GM12873 (cell line): ENCODE data around the gene ZCCHC18.
"Not testable (repeated sequence)": the region's sequence is repeated elsewhere in the genome, so short reads cannot be mapped to it uniquely, and the experiment has no call there.

ENCODE experiments used
- TF ChIP-seq, protein P1 (sequence below): IDR thresholded peaks from 2 replicates; pipeline ENCODE4 v1.5.1; 2012; ENCODE audit warnings: low read depth, mild to moderate bottlenecking, moderate library complexity, low read length, control low read depth; ENCODE audit not compliant: insufficient read depth; ENCODE audit errors: missing control alignments

The ZCCHC18 gene

DNA sequence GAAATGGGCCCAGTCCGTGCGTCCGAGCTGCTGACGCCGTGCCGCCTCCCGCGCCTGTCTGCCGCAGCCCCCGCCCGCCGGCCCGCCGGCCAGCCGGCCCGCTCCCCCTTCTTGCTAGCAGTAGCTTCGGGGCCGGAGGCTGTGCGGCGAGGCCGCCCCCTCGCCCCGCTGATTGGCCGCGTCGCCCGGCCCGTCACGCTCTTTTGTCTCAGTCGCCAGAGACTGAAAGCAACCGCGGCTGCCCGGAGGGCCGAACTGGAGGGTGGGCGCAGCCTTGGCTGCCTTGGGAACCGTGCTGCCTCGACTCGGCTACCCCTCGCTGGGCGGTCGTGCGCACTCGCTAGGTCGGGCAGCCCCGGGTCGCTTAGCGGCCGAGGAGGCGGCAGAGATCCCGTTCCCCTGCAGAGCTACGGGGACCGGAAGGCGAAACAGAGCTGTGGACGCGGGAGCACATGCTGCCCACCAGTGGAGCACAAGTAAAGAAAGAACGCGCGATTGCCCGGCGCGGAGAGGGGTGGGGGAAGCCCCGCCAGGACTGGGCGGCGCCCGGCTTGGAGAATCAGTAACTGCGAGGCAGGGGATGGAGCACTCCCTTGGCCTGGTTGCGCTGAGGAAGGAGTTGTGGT is at the start of gene ZCCHC18:
TSS of gene ZCCHC18 (plus strand) at position 198 of the 626 bp plus-strand sequence. CDS start 1,589 bp downstream, outside the sequence.
- TF ChIP-seq, protein P1, sequence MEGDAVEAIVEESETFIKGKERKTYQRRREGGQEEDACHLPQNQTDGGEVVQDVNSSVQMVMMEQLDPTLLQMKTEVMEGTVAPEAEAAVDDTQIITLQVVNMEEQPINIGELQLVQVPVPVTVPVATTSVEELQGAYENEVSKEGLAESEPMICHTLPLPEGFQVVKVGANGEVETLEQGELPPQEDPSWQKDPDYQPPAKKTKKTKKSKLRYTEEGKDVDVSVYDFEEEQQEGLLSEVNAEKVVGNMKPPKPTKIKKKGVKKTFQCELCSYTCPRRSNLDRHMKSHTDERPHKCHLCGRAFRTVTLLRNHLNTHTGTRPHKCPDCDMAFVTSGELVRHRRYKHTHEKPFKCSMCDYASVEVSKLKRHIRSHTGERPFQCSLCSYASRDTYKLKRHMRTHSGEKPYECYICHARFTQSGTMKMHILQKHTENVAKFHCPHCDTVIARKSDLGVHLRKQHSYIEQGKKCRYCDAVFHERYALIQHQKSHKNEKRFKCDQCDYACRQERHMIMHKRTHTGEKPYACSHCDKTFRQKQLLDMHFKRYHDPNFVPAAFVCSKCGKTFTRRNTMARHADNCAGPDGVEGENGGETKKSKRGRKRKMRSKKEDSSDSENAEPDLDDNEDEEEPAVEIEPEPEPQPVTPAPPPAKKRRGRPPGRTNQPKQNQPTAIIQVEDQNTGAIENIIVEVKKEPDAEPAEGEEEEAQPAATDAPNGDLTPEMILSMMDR = no peak

DNA sequence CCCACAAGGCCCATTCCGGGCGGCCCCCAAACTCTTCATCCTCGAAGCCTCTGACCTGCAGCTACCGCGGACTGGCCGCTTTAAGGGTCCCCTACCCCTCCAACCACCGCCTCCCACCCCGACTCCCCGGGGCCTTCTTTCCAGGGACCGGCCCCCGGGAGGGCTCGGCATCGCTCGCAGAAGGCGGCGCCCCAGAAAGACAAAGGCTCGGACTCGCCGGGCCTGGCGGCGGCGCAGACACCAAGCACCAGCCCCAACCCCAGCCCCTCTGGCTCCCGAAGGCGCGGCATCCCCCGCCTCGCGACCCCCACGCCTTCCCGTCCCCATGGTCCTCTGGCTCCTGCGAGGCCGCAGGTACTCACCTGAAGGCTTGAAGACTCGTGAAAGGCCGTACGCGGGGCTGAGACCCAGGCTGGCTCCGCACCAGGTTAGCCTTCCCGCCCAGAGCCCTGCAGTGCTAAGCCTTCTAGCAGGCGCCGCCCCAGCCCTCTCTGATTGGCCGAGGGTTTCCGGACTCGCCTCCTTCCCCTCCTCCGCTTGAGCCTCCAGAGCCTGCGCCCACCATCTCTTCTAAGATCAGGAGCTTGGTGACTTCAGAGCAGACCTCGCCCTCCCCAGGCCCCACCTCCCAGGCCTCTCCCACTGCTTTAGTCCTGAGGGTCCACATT is 36.4 kb upstream of the ZCCHC18 start, which contains the start of gene TMSB15C:
TSS of gene TMSB15C (minus strand) at position 459 of the 668 bp plus-strand sequence.
- TF ChIP-seq, protein P1 = not testable (repeated sequence)

DNA sequence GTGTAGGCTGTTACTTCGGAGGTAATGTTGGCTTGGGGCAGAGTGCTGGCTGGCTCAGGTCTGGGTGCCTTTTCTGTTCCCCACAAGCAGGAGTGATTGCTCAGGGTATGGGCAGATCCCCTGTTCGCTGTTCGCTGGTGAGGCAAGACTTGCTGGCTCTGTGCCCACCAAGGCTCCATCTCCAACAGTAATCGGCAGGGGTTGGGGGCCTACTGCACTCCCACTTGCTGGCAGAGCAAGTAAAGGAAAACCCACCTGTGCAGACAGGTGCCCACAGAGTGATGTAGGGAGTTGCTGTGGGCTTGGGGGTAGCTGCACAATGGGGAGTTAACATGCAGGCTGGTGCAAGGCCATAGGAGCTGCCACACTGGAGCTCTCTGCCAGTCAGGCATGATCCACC is 28.3 kb upstream of the ZCCHC18 start:
- TF ChIP-seq, protein P1 = no peak

DNA sequence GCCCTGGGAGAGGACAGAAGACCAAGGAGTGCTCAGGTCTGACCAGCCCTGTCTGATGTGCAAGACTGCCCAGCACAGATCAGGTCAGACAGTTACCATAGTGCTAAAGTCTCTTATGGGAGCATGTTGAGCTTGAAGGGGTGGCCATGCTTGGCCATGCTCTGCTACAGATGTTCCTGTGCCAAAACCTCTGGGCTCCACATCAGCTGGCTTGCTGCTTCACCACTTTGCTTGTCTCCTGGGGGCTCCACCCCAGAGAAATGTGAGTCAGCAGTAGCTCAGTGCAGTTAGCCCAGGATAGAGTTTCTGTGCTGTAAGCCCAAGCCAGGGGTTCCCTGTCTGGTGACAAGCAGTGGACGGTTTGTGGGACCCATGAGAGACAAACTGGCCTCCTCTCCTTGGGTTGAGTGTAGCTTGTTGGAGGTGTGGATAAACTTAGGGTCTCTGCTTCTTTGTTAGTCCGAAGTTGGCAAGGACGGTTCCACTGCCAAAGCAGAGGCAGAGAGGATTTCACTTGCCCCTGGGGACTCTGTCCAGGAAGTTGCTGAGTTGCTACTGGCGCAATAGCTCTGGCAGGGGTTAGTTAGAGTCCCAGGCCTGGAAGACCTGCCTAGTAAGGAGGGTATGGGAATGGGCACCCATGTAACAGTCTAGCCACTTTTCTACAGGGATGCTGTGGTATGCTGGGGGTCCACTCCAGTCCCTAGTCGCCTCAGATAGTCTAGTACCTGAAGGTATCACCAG is 27.6 kb upstream of the ZCCHC18 start:
- TF ChIP-seq, protein P1 = no peak

DNA sequence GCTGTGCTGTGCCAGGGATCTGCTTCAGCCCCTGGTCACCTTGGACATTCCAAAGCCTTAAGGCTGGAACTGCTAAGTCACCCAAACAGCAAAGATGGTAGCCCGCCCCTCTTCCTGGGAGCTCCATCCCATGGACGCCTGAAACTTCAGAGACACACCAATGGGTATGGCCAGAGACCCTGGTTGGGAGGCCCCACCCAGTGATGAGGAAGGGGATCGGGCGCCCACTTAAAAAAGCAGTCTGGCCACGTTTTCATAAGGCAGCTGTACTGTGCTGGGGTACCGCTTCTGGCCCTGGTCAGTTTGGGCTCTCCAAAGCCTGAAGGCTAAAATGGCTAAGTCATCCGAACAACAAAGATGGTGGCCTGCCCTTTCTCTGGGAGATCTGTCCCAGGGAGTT is 26.8 kb upstream of the ZCCHC18 start:
- TF ChIP-seq, protein P1 = no peak

DNA sequence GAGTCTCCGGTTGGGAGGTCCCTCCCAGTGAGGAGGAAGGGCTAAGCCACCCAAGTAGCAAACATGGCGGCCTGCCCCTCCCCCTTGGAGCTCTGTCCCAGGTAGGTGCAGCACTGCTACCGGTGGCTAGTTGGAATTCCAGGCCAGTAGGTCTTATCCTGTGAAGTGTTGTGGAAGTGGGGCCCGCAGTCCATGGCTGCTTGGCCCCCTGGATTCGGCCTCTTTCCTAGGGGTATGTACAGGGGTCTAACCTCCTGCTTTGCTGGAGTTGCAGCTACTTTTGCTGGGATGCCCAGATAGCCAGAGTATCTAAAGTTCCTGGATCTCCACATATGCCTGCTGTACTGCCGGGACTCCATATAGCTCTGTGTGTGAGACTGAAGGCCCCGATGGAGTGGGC is 26.4 kb upstream of the ZCCHC18 start:
- TF ChIP-seq, protein P1 = no peak
